HG02938 (cell line): ENCODE data around the gene CLEC1A.

Experiments
- ATAC-seq: cut with Tn5 transposase; IDR thresholded peaks from one replicate; pipeline ENCODE4 v1.9.1; 2021; ENCODE audit warnings: mild to moderate bottlenecking, moderate library complexity; ENCODE audit not compliant: unreplicated experiment

Gene CLEC1A

GRCh38 chr12:10098791-10099190, at the start of gene CLEC1A:
Gene CLEC1A, minus strand, starts transcription at chr12:10098985. Its CDS starts 63 bp downstream, at chr12:10098922.
- no peak for ATAC-seq

GRCh38 chr12:10147714-10148403, 49.1 kb upstream of the CLEC1A start:
- ATAC-seq, result peak; percentile 61

GRCh38 chr12:10142976-10143589, 44.3 kb upstream of the CLEC1A start:
- no peak for ATAC-seq

GRCh38 chr12:10140001-10140400, 41.2 kb upstream of the CLEC1A start:
- no peak for ATAC-seq

GRCh38 chr12:10136637-10137205, 37.9 kb upstream of the CLEC1A start:
- no peak for ATAC-seq

GRCh38 chr12:10135126-10135525, 36.3 kb upstream of the CLEC1A start:
- no peak for ATAC-seq

- no peak for ATAC-seq
Measured at GRCh38 chr12:10132850-10133370, 34.1 kb upstream of the CLEC1A start.

- no peak for ATAC-seq
Measured at GRCh38 chr12:10131111-10131690, 32.4 kb upstream of the CLEC1A start.

- ATAC-seq, result peak; percentile 90
Measured at GRCh38 chr12:10130042-10130441, 31.3 kb upstream of the CLEC1A start, which contains the start of gene CLEC7A. Gene CLEC7A, minus strand, starts transcription at chr12:10130199. Its CDS starts 117 bp downstream, at chr12:10130082.

GRCh38 chr12:10128687-10129086, 29.9 kb upstream of the CLEC1A start:
- ATAC-seq, result no peak

GRCh38 chr12:10126413-10126812, 27.6 kb upstream of the CLEC1A start:
- no peak for ATAC-seq

- ATAC-seq, result no peak
Measured at GRCh38 chr12:10122689-10123088, 23.9 kb upstream of the CLEC1A start.

GRCh38 chr12:10121278-10121677, 22.5 kb upstream of the CLEC1A start:
- no peak for ATAC-seq

GRCh38 chr12:10119066-10119465, 20.3 kb upstream of the CLEC1A start:
- ATAC-seq, result no peak

GRCh38 chr12:10115890-10116289, 17.1 kb upstream of the CLEC1A start:
- ATAC-seq, result no peak

- ATAC-seq, result no peak
Measured at GRCh38 chr12:10115311-10115710, 16.5 kb upstream of the CLEC1A start.

- ATAC-seq, result no peak
Measured at GRCh38 chr12:10113920-10114319, 15.1 kb upstream of the CLEC1A start.

- no peak for ATAC-seq
Measured at GRCh38 chr12:10113075-10113474, 14.3 kb upstream of the CLEC1A start.

- no peak for ATAC-seq
Measured at GRCh38 chr12:10111451-10111850, 12.7 kb upstream of the CLEC1A start.

GRCh38 chr12:10110256-10110844, 11.6 kb upstream of the CLEC1A start:
- ATAC-seq, result no peak

GRCh38 chr12:10102322-10102721, 3.5 kb upstream of the CLEC1A start:
- no peak for ATAC-seq
